GM21390 (cell line): ENCODE measurements around the gene RSBN1.
A peak's percentile ranks its signal among the peaks of the same experiment; 100 is the strongest.
"Not testable (repeated sequence)": the region's sequence is repeated elsewhere in the genome, so short reads cannot be mapped to it uniquely, and the experiment has no call there.

Source experiments
- ATAC-seq: cut with Tn5 transposase; IDR thresholded peaks from one replicate; pipeline ENCODE4 v1.9.1; 2021; ENCODE audit not compliant: unreplicated experiment

Gene RSBN1

DNA sequence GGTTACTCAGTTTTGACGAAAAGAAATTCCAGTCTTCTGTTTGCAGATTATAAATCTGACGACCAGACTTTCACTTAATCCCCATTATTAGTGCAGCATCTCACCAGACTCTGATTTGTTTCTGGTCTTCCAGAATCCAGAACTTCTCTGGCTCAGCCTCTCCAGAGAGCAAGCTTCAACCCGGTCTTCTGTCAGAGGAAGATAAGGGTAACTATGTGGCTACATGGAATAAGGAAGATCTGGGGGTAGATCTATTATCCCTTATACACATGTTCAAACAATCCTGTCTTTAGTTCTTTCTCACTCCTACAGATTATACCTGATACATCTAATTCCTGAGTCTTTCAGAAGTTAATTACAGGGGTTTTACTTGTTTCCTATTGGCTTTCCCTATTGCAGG lies 62.9 kb downstream of the RSBN1 start:
- no peak for ATAC-seq

DNA sequence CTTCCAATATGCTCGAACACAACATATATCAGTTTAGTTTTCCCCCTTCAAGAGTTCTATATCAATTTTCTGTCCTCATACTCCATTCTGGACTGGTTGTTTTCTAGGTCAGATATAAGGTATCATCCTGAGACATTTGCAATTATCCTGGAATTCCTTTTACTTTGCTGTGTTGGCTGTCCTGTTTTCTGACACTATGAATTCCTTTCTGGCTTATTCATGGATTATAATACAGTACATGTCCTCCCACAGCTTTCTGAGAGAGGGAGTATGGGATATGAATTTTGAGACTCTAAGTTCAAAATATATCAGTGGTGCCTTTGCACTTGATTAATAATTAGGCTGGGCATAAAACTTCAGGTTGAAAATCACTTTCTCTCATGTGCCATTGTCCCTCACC lies 64.9 kb downstream of the RSBN1 start:
- ATAC-seq, result no peak

GRCh38 chr1:113745425-113745824 lies 66.9 kb downstream of the RSBN1 start:
- no peak for ATAC-seq

- ATAC-seq, result no peak
Observed at GRCh38 chr1:113744114-113744513, 68.2 kb downstream of the RSBN1 start.

DNA sequence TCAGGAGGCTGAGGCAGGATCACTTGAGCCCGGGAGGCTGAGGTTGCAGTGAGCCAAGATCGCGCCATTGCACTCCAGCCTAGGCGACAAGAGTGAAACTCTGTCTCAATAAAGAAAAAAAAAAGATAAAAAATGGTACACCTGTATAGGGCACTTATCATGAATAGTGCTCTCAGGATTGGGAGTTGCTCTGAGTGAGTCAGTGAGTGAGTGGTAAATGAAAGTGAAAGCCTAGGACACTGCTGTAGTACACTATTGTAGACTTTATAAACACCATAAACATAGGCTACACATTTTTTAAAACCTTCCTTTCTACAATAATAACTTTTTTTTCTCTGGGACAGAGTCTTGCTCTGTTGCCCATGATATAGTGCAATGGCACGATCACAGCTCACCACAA lies 69.8 kb downstream of the RSBN1 start:
- ATAC-seq, result peak; percentile 79

- no peak for ATAC-seq
Observed at GRCh38 chr1:113734357-113735055, 77.8 kb downstream of the RSBN1 start.

DNA sequence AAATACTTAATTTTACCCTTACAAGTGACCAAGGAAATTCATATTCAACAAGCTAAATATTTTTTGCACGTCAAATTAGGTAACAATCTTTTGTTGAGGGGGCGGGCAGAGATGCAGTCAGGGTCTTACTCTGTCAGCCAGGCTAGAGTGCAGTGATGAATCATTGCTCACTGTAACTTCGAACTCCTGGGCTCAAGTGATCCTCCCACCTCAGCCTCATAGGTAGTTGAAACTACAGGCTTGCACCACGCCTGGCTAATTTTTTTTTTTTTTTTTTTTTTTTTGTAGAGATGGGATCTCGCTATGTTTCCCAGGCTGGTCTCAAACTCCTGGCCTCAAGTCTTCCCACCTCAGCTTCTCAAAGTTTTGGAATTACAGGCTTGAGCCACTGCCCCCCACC lies 79.5 kb downstream of the RSBN1 start:
- no peak for ATAC-seq

- ATAC-seq, result no peak
Observed at GRCh38 chr1:113721010-113721409, 91.3 kb downstream of the RSBN1 start.

DNA sequence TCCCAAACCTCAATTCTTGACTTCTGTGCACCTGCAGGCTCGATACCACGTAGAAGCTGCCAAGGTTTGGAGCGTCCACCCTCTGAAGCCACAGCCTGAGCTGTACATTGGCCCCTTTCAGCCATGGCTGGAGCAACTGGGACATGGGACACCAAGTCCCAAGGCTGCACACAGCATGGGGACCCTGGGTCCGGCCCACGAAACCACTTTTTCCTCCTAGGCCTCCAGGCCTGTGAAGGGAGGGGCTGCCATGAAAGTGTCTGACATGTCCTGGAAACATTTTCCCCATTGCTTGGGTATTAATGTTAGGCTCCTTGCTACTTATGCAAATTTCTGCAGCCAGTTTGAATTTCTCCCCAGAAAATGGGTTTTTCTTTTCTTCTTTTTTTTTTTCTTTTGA lies 93.7 kb downstream of the RSBN1 start:
- ATAC-seq, result not testable (repeated sequence)

DNA sequence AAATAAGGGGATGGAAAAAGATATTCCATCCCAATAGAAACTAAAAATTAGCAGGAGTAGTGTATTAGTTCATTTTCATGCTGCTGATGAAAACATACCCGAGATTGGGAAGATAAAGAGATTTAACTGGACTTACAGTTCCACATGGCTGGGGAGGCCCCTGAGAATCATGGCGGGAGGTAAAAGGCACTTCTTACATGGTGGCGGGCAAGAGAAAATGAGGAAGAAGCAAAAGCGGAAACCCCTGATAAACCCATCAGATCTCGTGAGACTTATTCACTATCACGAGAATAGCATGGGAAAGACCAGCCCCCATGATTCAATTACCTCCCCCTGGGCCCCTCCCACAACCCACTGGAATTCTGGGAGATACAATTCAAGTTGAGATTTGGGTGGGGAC lies 94.8 kb downstream of the RSBN1 start:
- ATAC-seq, result not testable (repeated sequence)

- no peak for ATAC-seq
Observed at GRCh38 chr1:113714606-113715269, 97.5 kb downstream of the RSBN1 start.
